Psoas muscle (tissue), 8 donors: ENCODE data around the gene IQCK. TPM values are rescaled to one million over a fixed set of nuclear protein-coding genes. Genes with fewer than 3 reads are reported as not detected.

ENCODE experiments used
- ATAC-seq, 4 donors: fragments of 200-7000 bp; cut with Tn5 transposase; one replicate each; pipeline ENCODE4 v1.9.1; 2020; ENCODE audit warnings: moderate library complexity in 3 of 4, mild to moderate bottlenecking in 2 of 4
- DNase-seq, 2 donors: peaks; one replicate each; pipeline ENCODE4 v3.0.0-alpha.2; 2020
- H3K27ac ChIP-seq: fragments of 200-600 bp; one replicate; pipeline ENCODE4 v1.8.0; 2022
- H3K27me3 ChIP-seq, 3 donors: fragments of 200-600 bp in 1 of 3; one replicate each; pipeline versions ENCODE4 v1.6.1 to v1.8.0; 2013 to 2022; ENCODE audit warnings: low read length in 2 of 3, mild to moderate bottlenecking in 2 of 3, moderate library complexity in 1 of 3; ENCODE audit not compliant: insufficient read depth in 3 of 3
- H3K36me3 ChIP-seq, 2 donors: fragments of 200-600 bp in 1 of 2; one replicate each; pipeline versions ENCODE4 v1.6.1 to v1.8.0; 2013 to 2022; ENCODE audit warnings: low read depth in 1 of 2, mild to moderate bottlenecking in 1 of 2, moderate library complexity in 1 of 2; ENCODE audit not compliant: insufficient read depth in 1 of 2
- H3K4me1 ChIP-seq: fragments of 200-600 bp; one replicate; pipeline ENCODE4 v1.8.0; 2022
- H3K4me3 ChIP-seq: fragments of 200-600 bp; one replicate; pipeline ENCODE4 v1.8.0; 2022; ENCODE audit warnings: mild to moderate bottlenecking
- H3K9me3 ChIP-seq: fragments of 200-600 bp; one replicate; pipeline ENCODE4 v1.8.0; 2022
- WGBS, 3 donors: extraction: QIAGEN DNeasy Blood & Tissue Kit; methylation state at CpG; one replicate each; pipeline versions ENCODE4 v1.1.6 to v1.1.7; 2013; 5-methylcytosine and 5-hydroxymethylcytosine counted together
- intact Hi-C, 2 donors: fragments of 100-400 bp; cut with DNase I; formaldehyde crosslinking; loops; one replicate each; pipeline versions ENCODE4 v1.11.0 to v1.14.2; 2022
- polyA plus RNA-seq, 3 donors: library from polyadenylated mRNA; stranded (reverse); fragments of 200-250 nt; gene quantifications; one replicate each; pipeline ENCODE4 v1.2.3, GENCODE V29; 2013
- total RNA-seq, 4 donors: library from RNA; stranded (reverse); fragmentation: NEBNext Ultra II Directional in 2 of 4; extraction: Animal tissue kit (Norgen Biotek cat#: 25700) in 2 of 4; gene quantifications; one replicate each; pipeline versions ENCODE4 v1.2.1 to v1.2.4, GENCODE V29; 2021 to 2023
- TF ChIP-seq, protein P1 (sequence below): fragments of 200-600 bp; IDR thresholded peaks from one replicate; pipeline ENCODE4 v1.8.0; 2022; ENCODE audit warnings: antibody characterized with exemption
- donor health status: healthy with polysubstance abuse.
- donor health status: DM: no; HTN: no; CAD: no; lungs with moderate emphysema.
- donor health status: Bipolar disorder and iron deficiency.
- donor health status: healthy.
- donor health status: DM: yes; HTN: yes; CAD: no.
- donor health status: DM: no; HTN: no; CAD: no.
- donor health status: DM: no; HTN: no; CAD: no.
- donor health status: DM: yes; HTN: yes; CAD: no.

Gene IQCK
- total and polyA plus RNA-seq, 7 donors = 4.3 to 9.9 (median 6.3) TPM

DNA sequence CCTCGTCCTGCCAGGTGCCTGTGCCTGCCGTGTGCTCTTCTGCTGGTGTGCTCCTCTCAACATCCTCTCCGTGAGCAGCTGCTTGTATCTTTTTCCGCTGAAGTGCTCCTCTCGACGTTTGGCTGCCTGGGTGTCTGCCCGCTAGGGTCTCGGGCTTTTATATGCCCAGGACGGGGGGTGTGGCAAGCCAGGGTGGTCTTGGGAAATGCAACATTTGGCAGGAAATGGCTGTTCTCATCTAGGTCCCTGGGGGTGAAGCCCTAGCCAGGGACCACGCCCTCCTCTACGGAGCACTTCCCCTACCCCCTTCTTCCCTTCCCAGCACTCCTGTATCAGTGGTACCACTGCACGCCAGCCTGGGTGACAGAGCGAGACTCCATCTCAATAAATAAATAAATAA lies 49.4 kb downstream of the IQCK start:
- intact Hi-C loops = no loop called here
- WGBS, 3 donors = 81 to 87% (median 85%) methylated on average over 13 of the region's 13 CpGs
- H3K4me1 ChIP-seq = no peaks in the 10 kb centered on the region
- no peaks in the 10 kb centered on the region for H3K36me3 ChIP-seq
- no peak overlapping the region for H3K27ac ChIP-seq
- TF ChIP-seq, protein P1, sequence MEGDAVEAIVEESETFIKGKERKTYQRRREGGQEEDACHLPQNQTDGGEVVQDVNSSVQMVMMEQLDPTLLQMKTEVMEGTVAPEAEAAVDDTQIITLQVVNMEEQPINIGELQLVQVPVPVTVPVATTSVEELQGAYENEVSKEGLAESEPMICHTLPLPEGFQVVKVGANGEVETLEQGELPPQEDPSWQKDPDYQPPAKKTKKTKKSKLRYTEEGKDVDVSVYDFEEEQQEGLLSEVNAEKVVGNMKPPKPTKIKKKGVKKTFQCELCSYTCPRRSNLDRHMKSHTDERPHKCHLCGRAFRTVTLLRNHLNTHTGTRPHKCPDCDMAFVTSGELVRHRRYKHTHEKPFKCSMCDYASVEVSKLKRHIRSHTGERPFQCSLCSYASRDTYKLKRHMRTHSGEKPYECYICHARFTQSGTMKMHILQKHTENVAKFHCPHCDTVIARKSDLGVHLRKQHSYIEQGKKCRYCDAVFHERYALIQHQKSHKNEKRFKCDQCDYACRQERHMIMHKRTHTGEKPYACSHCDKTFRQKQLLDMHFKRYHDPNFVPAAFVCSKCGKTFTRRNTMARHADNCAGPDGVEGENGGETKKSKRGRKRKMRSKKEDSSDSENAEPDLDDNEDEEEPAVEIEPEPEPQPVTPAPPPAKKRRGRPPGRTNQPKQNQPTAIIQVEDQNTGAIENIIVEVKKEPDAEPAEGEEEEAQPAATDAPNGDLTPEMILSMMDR = no peak
- no peaks in the 10 kb centered on the region for H3K27me3 ChIP-seq
- no peak overlapping the region for H3K4me3 ChIP-seq
- ATAC-seq (no peak), DNase-seq (no peak)
- no peaks in the 10 kb centered on the region for H3K9me3 ChIP-seq

DNA sequence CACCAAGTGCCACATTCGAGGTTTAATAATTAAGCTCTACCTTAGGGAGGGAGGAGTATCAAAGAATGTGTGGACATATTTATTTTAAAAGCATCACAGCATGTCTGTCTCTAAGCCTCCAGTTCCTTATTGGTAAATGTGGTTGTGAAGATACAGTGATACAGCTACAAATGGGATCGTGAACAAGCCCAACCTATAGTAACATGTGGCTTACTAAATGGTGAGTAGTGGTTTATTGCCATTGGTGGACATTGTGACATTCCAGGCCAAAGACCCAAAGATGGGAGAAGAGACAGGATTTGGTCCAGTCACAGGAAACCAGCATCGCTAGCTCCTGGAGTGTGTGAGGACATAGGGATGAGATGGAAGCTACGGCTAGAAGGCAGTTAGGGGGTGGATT lies 51.2 kb downstream of the IQCK start:
- TF ChIP-seq, protein P1 = no peak
- intact Hi-C loops = no loop called here
- no peak overlapping the region for H3K27ac ChIP-seq
- no peak overlapping the region for H3K4me3 ChIP-seq
- H3K9me3 ChIP-seq = no peaks in the 10 kb centered on the region
- WGBS, 3 donors = 92 to 98% (median 96%) methylated on average over 4 of the region's 4 CpGs
- H3K27me3 ChIP-seq = no peaks in the 10 kb centered on the region
- no peaks in the 10 kb centered on the region for H3K36me3 ChIP-seq
- ATAC-seq (no peak), DNase-seq (no peak)
- no peaks in the 10 kb centered on the region for H3K4me1 ChIP-seq

DNA sequence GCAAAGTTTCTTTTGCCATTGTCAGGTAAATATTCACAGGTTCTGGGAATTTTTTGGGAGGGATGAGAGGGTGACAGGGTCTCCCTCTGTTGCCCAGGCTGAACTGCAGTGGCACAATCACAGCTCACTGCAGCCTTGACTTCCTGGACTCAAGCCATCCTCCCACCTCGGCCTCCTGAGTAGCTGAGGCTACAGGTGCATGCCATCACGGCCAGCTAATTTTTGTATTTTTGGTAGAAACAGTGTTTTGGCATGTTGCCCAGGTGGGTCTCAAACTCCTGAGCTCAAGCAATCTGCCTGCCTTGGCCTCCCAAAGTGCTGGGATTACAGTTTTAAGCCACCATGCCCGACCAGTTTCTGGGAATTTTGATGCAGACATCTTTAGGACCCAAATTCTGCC lies 53.0 kb downstream of the IQCK start:
- H3K4me1 ChIP-seq = no peaks in the 10 kb centered on the region
- WGBS, 3 donors = 45 to 52% (median 50%) methylated on average over 3 of the region's 3 CpGs
- ATAC-seq (no peak), DNase-seq (no peak)
- no peak overlapping the region for H3K4me3 ChIP-seq
- intact Hi-C loops = no loop called here
- no peaks in the 10 kb centered on the region for H3K36me3 ChIP-seq
- H3K9me3 ChIP-seq = no peaks in the 10 kb centered on the region
- no peak overlapping the region for H3K27ac ChIP-seq
- TF ChIP-seq, protein P1 = no peak
- no peaks in the 10 kb centered on the region for H3K27me3 ChIP-seq

DNA sequence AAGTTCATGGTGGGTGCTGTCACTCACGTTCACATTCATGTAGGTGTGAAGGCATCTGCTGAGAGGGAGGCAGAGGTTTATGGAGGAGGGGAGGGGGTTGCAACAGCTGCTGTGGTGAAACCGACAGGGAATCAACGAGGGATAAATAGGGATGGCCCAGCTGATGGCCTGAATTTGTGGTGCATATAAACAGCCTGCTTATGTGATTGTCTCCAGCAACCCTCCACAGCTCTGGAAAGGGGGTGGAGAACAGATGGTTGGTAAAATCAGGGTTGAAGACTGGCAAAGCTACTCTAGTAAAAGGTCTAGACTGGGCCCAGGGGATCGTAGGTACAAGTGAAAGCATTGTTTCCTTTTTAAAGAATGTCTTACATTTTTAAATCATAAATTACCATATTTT lies 53.7 kb downstream of the IQCK start:
- Histone ChIP-seq H3K9me3 (no peaks in the 10 kb centered on the region), H3K4me1 (no peaks in the 10 kb centered on the region), H3K4me3 (no peak overlapping the region), H3K27ac (no peak overlapping the region), H3K36me3 (no peaks in the 10 kb centered on the region), H3K27me3 (no peaks in the 10 kb centered on the region)
- ATAC-seq (no peak), DNase-seq (no peak)
- intact Hi-C loops = no loop called here
- WGBS, 3 donors = 40 to 58% (median 56%) methylated on average over 4 of the region's 4 CpGs
- TF ChIP-seq, protein P1 = no peak

DNA sequence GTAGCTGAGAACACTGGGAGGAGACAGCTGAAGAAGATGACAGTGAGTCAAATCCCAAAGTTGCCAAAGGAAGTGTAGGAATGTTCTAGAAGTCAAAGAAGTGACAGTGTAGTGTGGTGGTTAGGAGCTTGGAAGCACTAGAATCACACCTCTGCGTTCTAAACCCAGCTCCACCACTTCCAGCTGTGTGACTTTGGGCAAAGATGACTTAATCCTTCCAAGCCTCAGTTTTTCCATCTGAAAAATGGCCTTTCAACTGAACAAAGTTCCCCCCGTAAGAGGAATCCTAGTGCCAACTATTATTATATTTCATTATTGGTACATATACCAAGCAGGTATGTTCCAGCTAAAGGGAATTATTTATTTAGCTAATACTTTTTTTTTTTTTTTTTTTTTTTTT lies 56.0 kb downstream of the IQCK start:
- Histone ChIP-seq H3K4me1 (no peaks in the 10 kb centered on the region), H3K9me3 (no peaks in the 10 kb centered on the region), H3K27ac (no peak overlapping the region), H3K4me3 (no peak overlapping the region), H3K36me3 (no peaks in the 10 kb centered on the region), H3K27me3 (no peaks in the 10 kb centered on the region)
- DNase-seq (no peak), ATAC-seq (no peak)
- intact Hi-C loops = no loop called here
- WGBS, 3 donors = 64 to 98% (median 71%) methylated on average over 2 of the region's 2 CpGs
- TF ChIP-seq, protein P1 = no peak
